GM18519 (cell line): Measurements from ENCODE around the gene SERINC3.
"Not testable (repeated sequence)": the region's sequence is repeated elsewhere in the genome, so short reads cannot be mapped to it uniquely, and the experiment has no call there.

Experiments used
- ATAC-seq: cut with Tn5 transposase; IDR thresholded peaks from one replicate; pipeline ENCODE4 v1.9.1; 2021; ENCODE audit warnings: mild to moderate bottlenecking, moderate library complexity; ENCODE audit not compliant: unreplicated experiment, low FRiP score

The SERINC3 gene

DNA sequence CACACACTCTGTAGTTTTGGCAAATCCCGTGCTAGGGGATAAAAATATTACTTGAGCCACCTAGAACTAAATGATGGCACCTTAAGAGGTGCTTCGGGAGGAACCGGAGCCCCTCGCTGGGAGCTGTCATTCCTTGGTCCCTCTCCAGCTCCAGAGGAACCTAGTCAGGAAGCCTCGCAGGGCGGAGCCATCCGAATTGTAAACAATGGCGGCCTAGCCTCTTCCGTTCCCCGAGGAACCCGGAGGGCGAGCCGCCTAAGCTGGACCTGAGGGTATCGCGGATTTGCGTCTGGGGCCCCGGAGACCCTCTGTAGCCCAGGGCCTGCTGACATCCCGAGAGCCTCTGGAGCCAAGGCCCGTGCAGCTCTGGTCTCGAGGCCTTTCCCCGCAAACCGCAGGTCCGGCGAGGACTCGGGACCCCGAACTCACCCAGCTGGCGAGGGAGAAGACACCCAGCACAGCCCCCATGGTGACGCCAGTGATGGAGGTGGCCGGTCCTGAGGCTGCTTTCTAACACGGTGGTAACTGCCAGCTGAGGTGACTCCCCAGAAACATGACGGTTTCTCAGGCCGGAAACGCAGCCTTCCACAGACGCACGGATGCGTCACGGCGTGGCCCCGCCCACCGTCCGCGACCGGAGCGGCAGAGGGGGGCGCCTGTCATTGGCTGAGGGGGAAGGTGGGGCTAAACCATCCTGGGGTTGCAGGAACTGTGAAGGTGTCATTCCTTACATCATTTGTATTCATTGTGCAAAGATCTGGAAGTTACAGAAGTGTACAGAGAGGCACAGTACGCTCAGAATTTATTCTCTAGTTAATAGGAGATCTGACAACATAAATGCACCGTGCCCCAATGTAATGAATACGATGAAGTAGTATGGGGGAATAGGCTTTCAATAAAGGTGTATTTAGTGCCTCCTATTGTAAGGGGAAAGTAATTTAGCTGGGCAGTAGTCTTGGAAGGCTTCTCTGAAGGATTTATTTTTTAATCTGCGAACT lies at the start of gene SERINC3:
Gene SERINC3 (minus strand): TSS at position 587 of the 998 bp plus-strand sequence. CDS start 119 bp downstream, at position 468.
- peak; percentile 89 for ATAC-seq

DNA sequence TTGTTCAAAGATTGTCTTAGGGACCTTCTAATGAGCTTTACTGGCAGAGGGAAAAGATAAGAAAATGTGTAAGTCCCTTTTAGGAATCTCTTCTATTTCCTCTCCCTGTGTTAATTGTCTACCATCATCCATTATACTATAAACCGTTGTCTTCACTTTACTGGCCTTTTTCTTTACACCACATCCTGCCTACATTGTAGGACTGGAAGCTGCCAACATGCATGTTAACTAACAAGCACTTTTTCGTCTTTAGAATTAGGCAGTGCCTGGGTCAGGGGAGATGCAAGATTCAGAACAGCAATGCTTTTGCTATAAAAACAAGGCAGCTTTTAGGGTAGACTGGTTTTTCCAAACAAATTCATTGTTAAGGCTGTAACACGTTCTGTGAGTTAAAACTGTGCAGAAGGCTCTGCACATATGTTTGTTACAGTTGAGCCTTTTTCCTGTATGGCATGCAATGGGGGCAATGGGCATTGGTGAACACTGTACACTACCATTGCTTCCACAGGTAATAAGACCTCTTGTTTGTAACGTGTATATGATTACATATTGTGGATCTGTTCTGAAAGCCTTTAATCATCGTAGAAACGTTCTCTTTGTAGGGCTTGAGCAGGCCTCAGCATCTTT lies 49.6 kb upstream of the SERINC3 start:
- ATAC-seq, result no peak

DNA sequence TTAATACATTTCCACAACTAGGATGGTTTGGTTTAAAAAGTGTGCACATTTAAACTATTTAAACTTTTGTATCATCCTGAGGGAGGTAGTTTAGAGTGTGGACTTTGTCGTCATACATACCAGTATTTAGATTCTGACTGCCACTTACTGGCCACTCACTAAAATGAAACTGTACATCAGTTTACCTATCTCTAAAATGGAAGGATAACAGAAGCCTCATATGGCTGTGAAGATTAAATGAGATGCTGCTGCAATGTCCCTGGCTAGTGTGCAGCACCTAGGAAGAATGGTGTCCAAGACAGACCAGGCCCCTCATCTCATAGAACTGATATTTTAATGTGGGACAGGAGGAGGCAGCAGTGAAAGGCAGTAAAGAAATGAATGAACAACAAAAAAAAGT lies 48.5 kb upstream of the SERINC3 start:
- ATAC-seq, result no peak

DNA sequence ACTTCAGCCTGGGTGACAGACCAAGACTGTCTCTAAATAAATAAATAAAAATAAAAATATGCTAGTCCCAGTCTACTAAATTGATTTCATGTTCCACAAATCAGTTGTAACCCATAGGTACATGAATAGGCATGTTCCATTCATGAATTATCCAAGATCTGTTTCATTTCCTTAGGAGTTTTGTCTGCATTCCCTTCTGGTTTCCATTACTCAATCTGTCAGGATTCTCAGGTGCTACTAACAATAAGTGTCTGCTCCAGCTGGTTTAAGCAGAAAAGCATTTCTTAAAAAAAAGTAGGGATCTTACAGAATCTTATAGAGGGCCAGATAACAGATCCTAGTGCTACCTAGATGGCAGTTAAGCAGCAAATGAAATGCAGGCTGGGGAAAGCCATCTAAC lies 44.9 kb upstream of the SERINC3 start:
- ATAC-seq, result no peak

DNA sequence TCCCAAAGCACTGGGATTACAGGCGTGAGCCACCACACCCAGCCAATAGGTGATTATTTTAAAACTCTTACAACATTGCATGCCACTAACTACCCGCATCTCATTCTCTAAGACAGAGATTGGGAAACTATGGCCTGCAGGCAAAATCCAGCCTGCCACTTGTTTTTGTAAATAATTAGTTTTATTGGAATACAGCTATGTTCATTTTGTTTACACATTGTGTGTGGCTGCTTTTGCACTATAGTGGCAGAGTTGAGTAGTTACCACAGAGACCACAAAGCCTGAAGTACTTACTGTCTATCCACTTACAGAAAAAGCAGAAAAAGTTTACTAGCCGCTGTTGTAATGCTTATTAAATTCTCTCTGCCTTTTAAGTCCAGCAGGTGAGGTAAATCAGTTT lies 44.1 kb upstream of the SERINC3 start:
- ATAC-seq, result no peak

DNA sequence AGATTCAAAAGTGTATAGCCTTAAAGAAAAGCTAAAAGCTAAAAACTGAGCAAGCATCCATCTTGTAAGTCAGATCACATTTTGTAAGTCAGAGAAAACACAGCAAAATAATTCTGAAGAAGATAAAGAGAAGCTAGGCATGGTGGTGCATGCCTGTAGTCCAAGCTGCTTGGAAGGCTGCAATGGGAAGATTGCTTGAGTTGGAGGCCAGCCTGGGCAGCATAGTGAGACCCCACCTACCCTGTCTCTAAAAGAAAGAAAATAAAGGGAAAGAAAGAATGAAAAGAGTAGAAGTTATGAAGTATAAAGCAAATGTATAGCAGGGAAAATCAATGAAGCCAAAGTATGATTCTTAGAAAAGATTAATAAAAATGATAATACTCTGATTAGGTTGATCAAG lies 40.0 kb upstream of the SERINC3 start:
- no peak for ATAC-seq

DNA sequence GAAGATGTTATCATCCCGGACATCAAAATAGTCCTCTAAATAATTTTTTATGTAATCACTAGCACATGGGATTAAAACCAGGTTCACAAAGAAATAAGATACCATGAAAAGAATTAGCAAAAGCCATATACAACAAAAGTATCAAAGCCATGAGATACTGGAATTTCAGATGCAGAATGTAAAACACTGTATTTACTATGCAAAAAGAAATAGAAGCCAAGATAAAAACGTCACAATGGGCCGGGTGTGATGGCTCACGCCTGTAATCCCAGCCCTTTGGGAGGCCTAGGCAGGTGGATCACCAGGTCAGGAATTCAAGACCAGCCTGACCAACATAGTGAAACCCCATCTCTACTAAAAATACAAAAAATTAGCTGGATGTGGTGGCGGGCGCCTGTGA lies 38.9 kb upstream of the SERINC3 start:
- ATAC-seq, result not testable (repeated sequence)

DNA sequence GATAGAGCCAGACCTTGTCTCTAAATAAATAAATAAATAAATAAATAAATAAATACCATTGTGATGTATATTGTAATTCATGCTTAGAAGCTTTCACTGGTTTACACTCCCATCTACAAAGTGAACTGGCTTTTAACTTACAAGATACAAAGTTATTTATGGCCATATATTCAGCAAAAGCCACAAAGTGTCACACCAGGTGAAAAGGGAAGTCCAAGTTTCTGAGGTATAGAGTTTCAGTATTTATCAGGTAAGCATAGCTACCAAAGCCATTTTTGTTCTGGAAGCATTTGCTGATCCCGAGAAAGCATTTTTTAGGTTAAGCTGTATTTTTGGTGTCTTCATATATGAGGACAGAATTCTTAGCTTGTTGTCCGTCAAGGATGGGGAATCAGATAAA lies 38.4 kb upstream of the SERINC3 start:
- no peak for ATAC-seq

DNA sequence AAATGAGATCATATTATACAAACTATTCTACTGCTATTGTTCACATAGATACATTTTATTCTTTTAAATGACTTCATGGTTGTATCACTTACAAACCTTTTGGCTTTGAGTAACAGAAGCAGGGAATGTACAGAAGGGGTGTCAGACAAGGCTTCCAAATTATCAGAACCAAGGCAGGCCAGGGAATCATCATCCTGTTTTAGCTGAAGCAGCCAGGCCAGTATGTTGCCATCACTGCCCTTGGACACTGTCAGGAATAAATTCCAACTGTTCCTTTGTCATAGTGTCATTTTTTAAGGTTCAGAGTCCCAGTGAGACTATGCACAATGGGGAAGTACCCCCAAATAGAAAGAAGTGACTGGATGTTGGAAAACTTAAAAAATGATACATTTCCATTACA lies 37.4 kb upstream of the SERINC3 start:
- ATAC-seq, result no peak

DNA sequence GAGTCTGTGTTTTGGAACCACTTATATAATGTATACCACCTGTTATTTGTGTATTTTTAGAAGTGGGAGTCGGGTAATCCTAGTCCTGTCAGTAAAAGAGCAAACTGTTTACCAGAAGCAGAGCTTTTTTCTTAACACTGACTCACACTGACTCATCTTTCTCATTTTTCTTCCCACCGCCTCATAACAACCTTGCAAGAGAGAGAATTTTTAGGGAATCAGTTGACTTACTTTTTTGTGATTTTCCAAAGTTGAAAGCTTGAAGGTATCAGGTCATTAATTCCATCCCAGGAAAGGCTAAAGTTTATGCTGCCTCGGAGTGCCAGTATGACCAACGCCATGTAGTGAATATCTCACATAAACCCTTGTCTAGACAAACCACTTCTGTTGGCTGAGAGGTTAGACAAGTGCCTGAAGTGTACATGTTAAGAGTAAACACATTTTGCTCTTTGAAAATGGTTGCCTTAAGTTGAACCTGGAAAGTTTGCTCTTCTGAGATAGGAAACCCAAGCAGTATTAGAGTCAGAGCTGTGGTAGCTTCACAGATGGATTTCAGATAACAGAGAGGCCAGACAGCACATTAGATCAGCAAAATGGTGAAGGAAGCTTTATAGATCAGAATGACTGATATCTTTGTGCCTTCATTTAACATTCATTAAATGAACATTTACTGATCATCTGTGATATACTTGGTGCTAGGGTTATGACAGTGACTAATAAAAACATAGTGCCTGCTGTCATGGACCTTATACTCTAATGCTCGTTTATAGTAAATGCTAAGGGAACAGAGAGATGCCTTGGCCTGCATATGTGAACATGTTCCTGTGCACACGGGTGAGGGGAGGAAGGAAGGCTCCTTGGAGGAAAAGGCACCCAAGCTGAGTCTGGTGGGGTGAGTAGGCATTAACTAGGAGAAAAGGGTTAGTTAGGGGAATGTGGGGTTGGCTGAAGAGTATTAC lies 31.4 kb upstream of the SERINC3 start:
- no peak for ATAC-seq

DNA sequence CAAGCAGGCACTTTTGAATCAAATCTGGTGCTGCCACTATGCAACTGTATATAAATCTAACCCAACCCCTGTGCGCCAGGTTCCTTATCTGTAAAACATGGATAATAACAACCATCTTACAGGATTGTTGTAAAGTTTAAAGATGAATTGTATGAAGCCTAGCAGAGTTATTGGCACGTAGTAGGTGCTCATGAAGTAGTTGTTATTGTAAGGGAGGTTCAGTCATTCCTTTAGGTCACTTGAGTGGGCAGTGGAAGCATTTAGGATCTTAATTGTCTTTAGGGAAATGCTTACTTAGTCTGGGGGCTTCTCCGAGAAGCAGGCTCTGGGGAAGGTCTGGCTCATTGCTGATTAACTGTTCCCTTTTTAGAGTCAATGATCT lies 30.7 kb upstream of the SERINC3 start:
- ATAC-seq, result no peak

DNA sequence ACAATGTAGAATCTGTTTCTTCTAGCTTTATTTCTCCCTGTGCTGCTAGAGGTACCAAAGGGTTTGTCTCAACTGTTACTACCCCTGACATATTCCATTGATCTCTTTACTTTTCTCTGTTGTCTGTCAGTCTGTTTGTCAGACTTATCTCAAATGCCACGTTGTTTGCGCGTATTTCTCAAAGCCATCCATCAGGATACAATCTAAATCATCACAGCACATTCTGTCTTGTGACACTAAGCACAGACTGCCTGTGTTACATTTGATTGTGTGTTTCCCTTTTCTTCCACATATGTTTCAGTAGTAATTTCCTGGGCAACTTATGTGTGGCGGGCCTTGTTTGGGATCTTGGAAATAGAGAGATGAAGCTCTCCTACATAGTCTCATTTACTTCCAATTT lies 30.2 kb upstream of the SERINC3 start:
- no peak for ATAC-seq

DNA sequence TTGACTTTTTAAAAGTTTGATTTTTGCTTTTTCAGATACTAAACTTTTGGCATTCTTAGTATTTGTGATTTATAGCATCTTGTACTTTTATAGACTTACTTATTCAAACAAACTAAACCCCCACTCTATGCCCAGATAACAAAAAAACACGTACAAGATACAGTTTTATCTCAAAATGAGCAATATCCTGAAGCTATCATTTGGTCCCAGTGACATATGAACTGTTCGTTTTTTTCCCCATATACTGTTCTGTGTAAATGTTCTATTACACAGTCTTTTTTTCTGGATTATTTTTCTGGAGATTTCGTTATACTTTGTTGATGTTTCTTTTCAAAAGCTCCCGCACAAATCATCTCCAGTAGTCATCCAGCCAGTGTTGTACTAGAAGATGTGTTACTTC lies 27.3 kb upstream of the SERINC3 start:
- no peak for ATAC-seq

DNA sequence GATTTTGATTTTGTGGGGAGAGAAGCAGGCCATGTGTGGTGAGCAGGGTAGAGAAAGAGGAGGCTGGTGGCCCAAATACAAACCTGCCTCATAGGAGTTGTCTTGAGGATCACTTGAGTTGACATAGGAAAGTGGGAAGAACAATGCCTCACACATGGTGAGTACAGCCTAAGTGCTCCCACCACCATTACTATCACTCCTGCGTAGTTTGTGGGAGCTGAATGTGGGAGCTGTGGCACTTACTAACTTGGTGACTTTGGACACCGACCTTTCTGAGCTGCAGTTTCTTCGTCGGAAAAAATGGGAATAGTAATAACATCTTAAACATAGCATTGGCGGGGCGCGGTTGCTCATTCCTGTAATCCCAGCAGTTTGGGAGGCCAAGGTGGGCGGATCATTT lies 25.5 kb upstream of the SERINC3 start:
- ATAC-seq, result no peak

DNA sequence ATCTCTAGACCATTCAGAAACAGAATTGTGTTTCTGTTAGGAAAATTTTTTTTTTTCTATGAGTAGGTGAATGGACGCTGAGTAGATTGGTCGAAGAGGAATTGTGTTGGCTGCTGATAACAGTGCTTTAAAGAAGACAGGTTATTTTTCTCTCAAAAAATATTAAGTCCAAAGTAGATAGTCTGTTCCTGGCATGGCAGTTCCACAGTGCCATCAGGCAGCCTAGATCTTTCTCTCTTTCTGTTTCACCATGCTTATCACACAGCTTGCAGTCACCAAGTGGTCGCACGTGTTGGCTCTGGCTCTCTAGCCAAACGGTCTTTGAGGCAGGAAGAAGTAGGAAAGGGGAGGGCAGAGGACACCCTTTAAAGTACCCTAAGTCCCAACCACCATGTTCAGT lies 22.4 kb upstream of the SERINC3 start:
- no peak for ATAC-seq

DNA sequence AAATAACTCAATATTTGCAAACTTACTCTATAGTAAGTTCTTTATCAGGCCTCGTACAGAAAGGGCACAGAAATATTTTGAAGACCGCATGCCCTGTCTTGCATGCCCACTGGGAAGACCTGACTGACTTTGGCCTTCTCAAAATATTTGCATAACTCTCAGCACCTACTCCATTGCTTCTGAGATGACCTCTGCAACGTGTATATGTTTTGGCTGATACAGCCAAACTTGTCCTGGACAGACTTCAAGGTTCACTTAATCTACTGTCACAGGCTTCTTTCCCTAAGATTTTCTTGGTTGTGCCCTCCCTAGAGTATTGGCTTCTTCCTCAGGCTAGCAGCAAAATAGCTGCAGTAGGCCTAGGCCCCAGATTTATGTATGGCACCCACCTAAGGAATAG lies 21.5 kb upstream of the SERINC3 start:
- no peak for ATAC-seq

DNA sequence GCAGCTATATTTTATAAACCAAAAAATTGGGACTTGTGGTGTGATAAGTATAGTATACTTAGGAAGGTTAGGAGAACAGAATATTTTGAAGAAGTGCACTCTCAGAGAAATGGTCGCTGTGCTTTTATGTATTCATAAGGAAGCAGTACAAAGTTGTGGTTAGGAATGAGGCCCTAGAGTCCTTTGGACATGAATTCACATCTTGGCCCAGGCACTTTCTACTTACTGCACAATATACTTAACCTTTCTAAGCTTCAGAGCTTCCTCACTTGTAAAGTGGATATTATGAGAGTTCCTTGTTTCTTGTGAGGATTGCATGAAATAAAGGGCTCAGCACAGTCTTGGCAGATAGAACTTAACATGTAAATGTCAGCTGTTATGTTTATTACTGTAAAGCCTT lies 21.0 kb upstream of the SERINC3 start:
- no peak for ATAC-seq

DNA sequence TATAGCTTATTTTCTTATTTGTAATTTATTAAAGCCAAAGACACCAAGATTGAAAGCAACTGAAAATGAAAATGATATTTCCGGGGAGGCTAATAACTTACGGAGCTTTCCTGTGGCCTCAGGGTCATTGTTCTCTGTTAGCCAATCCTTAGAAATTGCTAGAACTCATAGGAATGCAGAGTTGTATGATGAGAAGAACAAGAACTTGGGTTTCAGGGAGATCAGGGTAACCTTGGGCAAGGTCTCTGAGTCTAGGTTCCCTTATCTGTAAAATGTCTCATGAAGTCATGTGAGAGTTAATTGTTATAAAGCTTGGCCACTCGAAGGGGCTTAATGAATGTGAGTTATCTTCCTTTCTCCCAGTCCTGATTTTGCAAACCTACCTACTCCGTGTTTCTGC lies 20.1 kb upstream of the SERINC3 start:
- no peak for ATAC-seq

DNA sequence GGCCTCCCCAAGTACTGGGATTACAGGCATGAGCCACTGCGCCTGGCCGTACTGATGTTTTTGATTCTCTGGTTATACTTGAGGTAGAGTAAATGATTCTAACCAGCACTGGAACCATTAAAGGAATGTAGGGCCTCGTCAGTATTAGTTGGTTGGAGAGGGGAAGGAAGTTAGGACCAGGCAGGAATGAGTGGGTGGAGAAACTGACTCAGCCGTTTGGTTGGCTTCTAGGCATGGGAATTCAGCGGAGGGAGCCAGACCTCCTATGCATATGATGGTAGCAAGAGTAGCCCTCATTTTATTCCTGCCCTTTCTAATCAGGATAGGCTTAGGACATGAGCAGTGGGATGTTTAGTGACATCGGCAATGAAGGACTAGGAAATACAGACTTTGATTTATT lies 19.0 kb upstream of the SERINC3 start:
- no peak for ATAC-seq

DNA sequence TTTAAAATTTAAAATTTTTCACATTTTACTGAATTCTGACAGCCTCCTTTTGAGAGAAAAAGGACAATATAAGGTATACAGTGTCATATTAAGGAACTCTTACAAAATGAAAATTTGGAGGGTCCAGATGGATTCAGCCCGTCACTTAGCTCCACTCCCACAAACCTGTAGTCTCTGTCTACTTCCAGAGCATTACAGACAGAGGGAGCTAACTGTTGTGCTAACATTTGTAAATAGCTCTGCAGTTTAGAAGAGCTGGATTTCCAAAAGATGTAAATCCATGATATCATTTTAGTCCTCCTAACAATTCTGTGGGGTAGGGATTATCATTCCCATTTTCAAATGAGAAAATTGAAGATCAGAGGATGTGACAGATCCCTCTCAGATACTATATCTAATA lies 16.1 kb upstream of the SERINC3 start:
- no peak for ATAC-seq

DNA sequence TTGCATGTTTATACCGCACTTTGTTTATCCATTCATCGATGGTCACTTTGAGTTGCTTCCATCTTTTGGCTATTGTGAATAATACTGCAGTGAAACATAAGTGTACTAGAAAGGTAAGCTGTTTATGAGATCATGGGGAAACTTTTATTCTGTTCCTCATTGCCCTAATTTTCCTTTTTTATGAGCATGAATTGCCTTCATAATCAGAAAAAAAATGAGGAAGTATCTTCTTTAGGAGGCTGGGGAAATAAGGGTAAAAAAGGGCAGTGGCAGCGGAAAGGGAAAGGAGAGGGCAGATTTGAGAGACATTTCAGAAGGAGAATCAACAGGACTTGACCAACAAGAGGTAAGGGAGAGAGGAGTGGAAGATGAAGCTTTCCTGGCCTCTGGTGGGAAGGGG lies 14.3 kb upstream of the SERINC3 start:
- ATAC-seq, result no peak
